Naive B cell (primary cell): ENCODE data around the gene IGSF5. TPM values are rescaled to one million over a fixed set of nuclear protein-coding genes. Genes with fewer than 3 reads are reported as not detected.
A peak's percentile ranks its signal among the peaks of the same experiment; 100 is the strongest.

Experiments used
- ATAC-seq, 2 donors: fragments of 150-1000 bp; cut with Tn5 transposase; 2 replicates each; pipeline ENCODE4 v1.10.0; 2021; ENCODE audit warnings: low read depth in 2 of 2, mild to moderate bottlenecking in 2 of 2, moderate library complexity in 2 of 2
- DNase-seq: peaks from one replicate; pipeline ENCODE4 v3.0.0; 2022
- H3K27ac Mint-ChIP-seq, 6 donors: one replicate each; pipeline ENCODE4 v1.8.0; 2020 to 2022; ENCODE audit warnings: mild to moderate bottlenecking in 6 of 6, mixed read lengths in 6 of 6, moderate library complexity in 5 of 6, inconsistent platforms in 2 of 6
- H3K27me3 Mint-ChIP-seq, 3 donors: one replicate each; pipeline ENCODE4 v1.8.0; 2021 to 2022; ENCODE audit warnings: mixed read lengths in 3 of 3, mild to moderate bottlenecking in 1 of 3
- H3K36me3 Mint-ChIP-seq, 2 donors: one replicate each; pipeline ENCODE4 v1.8.0; 2020 to 2022; ENCODE audit warnings: mixed read lengths in 2 of 2, inconsistent platforms in 1 of 2, mild to moderate bottlenecking in 1 of 2
- H3K4me1 Mint-ChIP-seq, 3 donors: one replicate each; pipeline ENCODE4 v1.8.0; 2020 to 2022; ENCODE audit warnings: mixed read lengths in 3 of 3, inconsistent platforms in 1 of 3, mild to moderate bottlenecking in 1 of 3, moderate library complexity in 1 of 3
- H3K4me3 Mint-ChIP-seq, 8 donors: one replicate each; pipeline ENCODE4 v1.8.0; 2020 to 2022; ENCODE audit warnings: mild to moderate bottlenecking in 8 of 8, mixed read lengths in 8 of 8, moderate library complexity in 8 of 8, inconsistent platforms in 2 of 8
- H3K9me3 Mint-ChIP-seq, 7 donors: one replicate each; pipeline ENCODE4 v1.8.0; 2020 to 2022; ENCODE audit warnings: mixed read lengths in 7 of 7, mild to moderate bottlenecking in 5 of 7, inconsistent platforms in 2 of 7, moderate library complexity in 1 of 7
- polyA plus RNA-seq, 6 donors: library from polyadenylated mRNA; unstranded; fragments of 300-500 nt; fragmentation: Illumina TruSeq; gene quantifications; one replicate each; pipeline ENCODE4 v1.2.3, GENCODE V29; 2021; ENCODE audit warnings: low read depth in 6 of 6

The IGSF5 gene
- polyA plus RNA-seq, 6 donors from 2014 or later: not detected

DNA sequence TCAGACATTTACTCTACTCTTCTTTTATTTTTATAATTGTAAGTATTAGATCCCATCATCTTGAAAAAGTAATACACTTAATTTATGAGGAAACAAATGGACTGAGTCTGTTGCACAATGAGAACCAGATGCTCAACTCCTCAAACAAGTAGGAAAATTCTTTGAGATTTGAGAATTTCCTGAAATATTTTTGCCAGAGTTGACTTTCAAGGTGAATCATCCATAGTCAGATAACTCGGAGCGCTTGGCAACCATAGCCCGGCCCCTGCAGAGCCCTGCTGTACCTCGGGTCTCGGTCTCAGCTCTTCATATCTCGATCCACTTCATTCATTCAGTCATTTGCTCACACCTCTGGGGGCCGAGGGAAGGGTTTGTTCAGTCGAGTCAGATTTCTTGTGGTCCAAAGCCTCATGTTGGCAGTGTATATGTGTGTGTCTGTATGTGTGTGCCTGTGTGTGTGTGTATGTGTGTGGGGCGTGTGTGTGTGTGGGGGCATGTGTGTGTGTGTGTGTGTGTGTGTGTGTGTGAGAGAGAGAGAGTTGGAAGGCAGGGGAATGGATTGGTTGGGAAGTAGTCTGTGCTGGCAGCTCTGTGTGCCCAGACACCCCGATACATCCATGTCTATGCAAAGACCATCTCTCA is 104.2 kb downstream of the IGSF5 start:
- no peak for DNase-seq
- ATAC-seq: no peak
- Mint-ChIP-seq H3K27me3 (no peaks in the 10 kb centered on the region), H3K27ac (peak overlapping the region in 1 of 6 donors; percentile 34), H3K4me1 (no peaks in the 10 kb centered on the region), H3K4me3 (no peak overlapping the region), H3K36me3 (no peaks in the 10 kb centered on the region), H3K9me3 (peaks cover 0 to 10% (median 6%) of the 10 kb centered on the region in 7 donors)

DNA sequence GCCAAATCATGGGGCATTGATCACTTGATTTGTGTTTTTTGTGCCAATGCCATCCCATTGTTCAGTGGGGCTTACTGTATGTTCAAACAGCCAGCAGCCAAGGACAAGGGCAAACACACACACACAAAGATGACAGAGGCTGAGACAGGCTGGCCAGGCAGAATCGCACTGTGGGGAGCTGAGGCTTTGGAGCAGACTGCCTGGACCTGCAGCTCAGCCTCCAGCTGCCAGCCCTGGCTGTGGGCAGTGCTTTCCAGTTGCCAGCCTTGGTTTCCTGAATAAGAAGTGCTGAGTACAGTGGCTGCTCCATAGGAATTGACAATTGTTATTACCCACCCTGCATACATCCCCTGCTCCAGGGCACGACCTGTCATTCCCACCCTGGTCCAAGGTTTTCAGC is 105.3 kb downstream of the IGSF5 start:
- ATAC-seq (no peak), DNase-seq (no peak)
- H3K4me1 Mint-ChIP-seq: no peaks in the 10 kb centered on the region
- no peaks in the 10 kb centered on the region for H3K36me3 Mint-ChIP-seq
- no peak overlapping the region for H3K4me3 Mint-ChIP-seq
- no peaks in the 10 kb centered on the region for H3K27me3 Mint-ChIP-seq
- no peak overlapping the region for H3K27ac Mint-ChIP-seq
- peaks cover 0 to 10% (median 3%) of the 10 kb centered on the region in 7 donors for H3K9me3 Mint-ChIP-seq

DNA sequence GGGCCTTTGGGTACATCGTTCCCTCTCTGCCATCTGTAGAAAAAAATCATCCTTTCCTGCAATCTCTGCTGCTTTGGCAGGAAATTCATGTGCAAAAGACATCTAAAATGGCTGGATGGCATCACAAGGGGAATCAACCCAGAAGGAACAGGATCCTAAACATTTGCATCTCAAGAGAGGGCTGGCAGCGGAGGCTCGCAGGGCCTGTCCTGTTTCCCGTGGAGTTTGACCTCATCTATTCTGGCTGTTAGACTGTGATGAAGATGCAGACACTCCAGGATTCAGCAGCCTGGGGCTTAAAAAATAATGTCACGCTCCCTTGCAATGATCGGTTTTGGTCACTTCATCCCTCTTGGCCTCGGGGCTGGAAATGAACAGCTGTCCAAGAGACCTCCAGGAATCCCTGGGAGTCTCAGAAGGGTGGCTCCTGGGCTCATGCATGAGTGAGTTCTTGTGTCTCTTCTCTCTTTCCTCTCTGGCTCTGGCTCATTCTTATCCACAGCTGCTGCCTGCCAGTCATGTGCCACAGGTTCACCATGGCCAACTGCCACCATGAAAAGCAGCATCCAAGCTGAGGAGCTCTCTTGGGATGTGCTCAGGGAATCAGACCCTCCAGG is 106.1 kb downstream of the IGSF5 start:
- H3K36me3 Mint-ChIP-seq: no peaks in the 10 kb centered on the region
- H3K27me3 Mint-ChIP-seq: no peaks in the 10 kb centered on the region
- no peak for ATAC-seq
- peak overlapping the region in 1 of 8 donors; percentile 45 for H3K4me3 Mint-ChIP-seq
- H3K27ac Mint-ChIP-seq: no peak overlapping the region
- DNase-seq: no peak
- H3K4me1 Mint-ChIP-seq: no peaks in the 10 kb centered on the region
- peaks cover 0 to 10% (median 3%) of the 10 kb centered on the region in 7 donors for H3K9me3 Mint-ChIP-seq

Other genes with a start within 250 kb of the IGSF5 start
- not detected for gene B3GALT5, start 132.2 kb upstream of the IGSF5 start, polyA plus RNA-seq
- not detected for gene PCP4, start 122.3 kb downstream of the IGSF5 start, polyA plus RNA-seq